ENCODE data around the gene SLC10A3. TPM values are rescaled to one million over a fixed set of nuclear protein-coding genes. Genes with fewer than 3 reads are reported as not detected.

The SLC10A3 gene
- total and polyA plus RNA-seq, 2 of the 13 experiments (the other 11 are each of a cell fraction or from before 2014, with no cell fraction given): 10.1 to 11.5 TPM

- TF ChIP-seq PRDM4 (CRISPR knock-in tag; IDR thresholded peaks at IDR 0.05; ENCODE audit: borderline replicate concordance): no peak
- TF ChIP-seq PHF5A (CRISPR knock-in tag; IDR thresholded peaks at IDR 0.05; ENCODE audit: low read depth, unreplicated experiment): no peak
- TF ChIP-seq HMGXB4 (CRISPR knock-in tag; IDR thresholded peaks at IDR 0.05; ENCODE audit: borderline replicate concordance in 1 of 2, low read depth in 1 of 2): peak; percentile 20 to 39; a peak in 1 of 4 replicates
These were observed 36.7 kb upstream of the SLC10A3 start (continued) for GRCh38 chrX:154526901-154527675.

GRCh38 chrX:154525606-154526490, 35.4 kb upstream of the SLC10A3 start:
- no peak overlapping the region for H3K4me2 ChIP-seq (ENCODE audit: low read depth, low read length)
- TF ChIP-seq PRMT3 (CRISPR knock-in tag; IDR thresholded peaks at IDR 0.05; ENCODE audit: borderline replicate concordance, low read depth) (no peak), ZNF142 (CRISPR knock-in tag; IDR thresholded peaks at IDR 0.05) (no peak)

More at GRCh38 chrX:154525606-154526490, 35.4 kb upstream of the SLC10A3 start:
- DNase-seq (ENCODE audit: low spot score) (no peak), ATAC-seq (no peak), FAIRE-seq (no peak)
- 95% methylated on average over 14 of the region's 14 CpGs for WGBS (ENCODE audit: low lambda C conversion rate)
- H2AFZ ChIP-seq (ENCODE audit: low read length): no peak overlapping the region
- no TSS peak for BruUV-seq (replicated peaks)
- no peaks in the 10 kb centered on the region for H3K9me3 ChIP-seq (ENCODE audit: low read length)
- in situ Hi-C loops (cut with HindIII; ENCODE audit: extremely low pct_ligation_motif_present, low pct_unique_long_range_greater_than_20kb) (loop anchor here (25.0 kb wide), 1 partner anchor 114 kb away; the partner anchor contains the start of genes DNASE1L1 and TAFAZZIN), intact Hi-C loops (cut with micrococcal nuclease; ENCODE audit: unreplicated experiment) (no loop called here)
- no peak overlapping the region for H3K27ac ChIP-seq (ENCODE audit: extremely low read length, insufficient read depth, low read length)
- H3K36me3 ChIP-seq (replicated peaks in 1 of 2; ENCODE audit: control insufficient read depth in 1 of 2, insufficient read depth in 2 of 2, low read length in 2 of 2): no peaks in the 10 kb centered on the region
- peaks cover 56% of the 10 kb centered on the region for H3K4me1 ChIP-seq (ENCODE audit: insufficient read depth, low read length)
- no peak overlapping the region for H3K9ac ChIP-seq (ENCODE audit: insufficient read depth, low read depth, low read length)
- H4K20me1 ChIP-seq (ENCODE audit: insufficient read depth, low read length): no peaks in the 10 kb centered on the region
- no peaks in the 10 kb centered on the region for H3K79me2 ChIP-seq (ENCODE audit: insufficient read depth, low read length)
- H3K27me3 ChIP-seq (ENCODE audit: control insufficient read depth in 1 of 2, insufficient read depth in 2 of 2, low read length in 2 of 2): no peaks in the 10 kb centered on the region
- no peak overlapping the region for H3K4me3 ChIP-seq (replicated peaks in 1 of 3; ENCODE audit: insufficient read depth in 1 of 3, low read depth in 2 of 3, low read length in 3 of 3)
- ChIA-PET POLR2A (interaction anchor here (1.4 to 6.0 kb wide), 4 partner anchors 16 to 152 kb away, joined by 5 to 38 read pairs (median 8); partner anchors contain the start of genes PLXNA3 and SLC10A3), CTCF (ENCODE audit: low intra/inter-chr PET ratio, low total read pairs) (no interaction called here)

All from HepG2 (cell line).